Endothelial cell of umbilical vein (primary cell): ENCODE results near the gene MAB21L2. TPM values are rescaled to one million over a fixed set of nuclear protein-coding genes. Genes with fewer than 3 reads are reported as not detected.

Source experiments
- BruUV-seq: library from RNA; stranded (reverse); fragments of 400-500 nt; replicated peaks from 2 replicates; lab custom pipeline; 2021; lab: Mats Ljungman, UMichigan
- CTCF ChIA-PET: fragments of 300-600, 350-600 bp; sonication (Branson Sonifier 250); formaldehyde crosslinking; loops from one replicate; lab custom pipeline; 2021; ENCODE audit warnings: antibody characterized with exemption, inconsistent platforms; lab: Charles Lee
- POLR2A ChIA-PET: fragments of 300-600, 350-600 bp; sonication (Branson Sonifier 250); formaldehyde crosslinking; loops from one replicate; lab custom pipeline; 2021; ENCODE audit warnings: antibody characterized with exemption, inconsistent platforms; lab: Charles Lee
- DNase-seq: peaks from one replicate; pipeline ENCODE4 v3.0.0-alpha.2; 2011; ENCODE audit warnings: low read depth, low spot score
- FAIRE-seq: peaks from 2 replicates; lab custom pipeline; 2011; peaks lifted over from hg19 to GRCh38; lab: Jason Lieb, UNC
- H2AFZ ChIP-seq: 2 replicates; pipeline ENCODE4 v1.6.0; 2012; ENCODE audit warnings: low read depth, low read length, control low read depth, inconsistent platforms
- H3K27ac ChIP-seq: 2 replicates; pipeline ENCODE4 v1.5.1; 2011; ENCODE audit warnings: low read depth, mild to moderate bottlenecking, control low read depth, low read length, moderate library complexity; ENCODE audit not compliant: insufficient read depth
- H3K27me3 ChIP-seq, 2 experiments: 2 replicates each; pipeline versions ENCODE4 v1.6.0 to v1.6.1; 2011; ENCODE audit warnings: low read length in 2 of 2, mixed read lengths in 1 of 2; ENCODE audit not compliant: control insufficient read depth in 2 of 2, insufficient read depth in 2 of 2
- H3K36me3 ChIP-seq, 2 experiments: 2 replicates in 1 of 2; 3 replicates in 1 of 2; pipeline ENCODE4 v1.5.1; 2011; ENCODE audit warnings: low read length in 2 of 2, mild to moderate bottlenecking in 1 of 2, moderate library complexity in 1 of 2; ENCODE audit not compliant: control insufficient read depth in 2 of 2, insufficient read depth in 2 of 2; ENCODE audit errors: extremely low read depth in 1 of 2
- H3K4me1 ChIP-seq: 3 replicates; pipeline ENCODE4 v1.5.1; 2011; ENCODE audit warnings: mild to moderate bottlenecking, low read length; ENCODE audit not compliant: control insufficient read depth, insufficient read depth; ENCODE audit errors: extremely low read depth
- H3K4me2 ChIP-seq: 2 replicates; pipeline ENCODE4 v1.6.1; 2011; ENCODE audit warnings: low read length, control low read depth, mixed read lengths; ENCODE audit not compliant: insufficient read depth
- H3K4me3 ChIP-seq, 3 experiments: fragments of 200-600 bp in 1 of 3; sonication (generic), shearing (Covaris generic) in 1 of 3; replicated peaks in 1 of 3; 2 replicates each; pipeline ENCODE4 v1.5.1; 2011 to 2016; ENCODE audit warnings: control low read depth in 3 of 3, low read length in 3 of 3, mild to moderate bottlenecking in 2 of 3, inconsistent platforms in 1 of 3, low read depth in 1 of 3, moderate library complexity in 1 of 3; ENCODE audit not compliant: insufficient read depth in 1 of 3
- H3K79me2 ChIP-seq: 2 replicates; pipeline ENCODE4 v1.6.0; 2012; ENCODE audit warnings: low read length, inconsistent platforms; ENCODE audit not compliant: control insufficient read depth, insufficient read depth
- H3K9ac ChIP-seq: replicated peaks from 2 replicates; pipeline ENCODE3; 2011; ENCODE audit warnings: low read length, control low read depth; ENCODE audit not compliant: insufficient read depth; ENCODE audit errors: extremely low read depth
- H3K9me1 ChIP-seq: replicated peaks from 3 replicates; pipeline ENCODE4 v1.6.0; 2011; ENCODE audit warnings: mild to moderate bottlenecking, low read length; ENCODE audit not compliant: control insufficient read depth, insufficient read depth; ENCODE audit errors: extremely low read depth
- H3K9me3 ChIP-seq: replicated peaks from 2 replicates; pipeline ENCODE4 v1.5.1; 2012; ENCODE audit warnings: low read length, inconsistent platforms; ENCODE audit not compliant: control insufficient read depth, insufficient read depth
- H4K20me1 ChIP-seq: replicated peaks from 2 replicates; pipeline ENCODE3; 2011; ENCODE audit warnings: mild to moderate bottlenecking, low read length; ENCODE audit not compliant: control insufficient read depth, insufficient read depth; ENCODE audit errors: extremely low read depth
- CTCF ChIP-seq, 2 donors: IDR thresholded peaks; 1 replicate in 1 of 2; 2 replicates in 1 of 2; pipeline ENCODE4 v1.5.1; 2011; ENCODE audit warnings: low read length in 2 of 2, mild to moderate bottlenecking in 2 of 2, moderate library complexity in 2 of 2, control low read depth in 1 of 2, inconsistent platforms in 1 of 2, low read depth in 1 of 2; ENCODE audit not compliant: insufficient read depth in 1 of 2; ENCODE audit errors: extremely low read depth in 1 of 2
- EZH2 ChIP-seq: IDR thresholded peaks from 2 replicates; pipeline ENCODE4 v1.6.1; 2012; ENCODE audit warnings: borderline replicate concordance, low read depth, mild to moderate bottlenecking, moderate library complexity, low read length, inconsistent platforms; ENCODE audit not compliant: severe bottlenecking
- FOS ChIP-seq: IDR thresholded peaks from 2 replicates; pipeline ENCODE4 v1.6.1; 2011; ENCODE audit warnings: mild to moderate bottlenecking, low read length, moderate library complexity, borderline replicate concordance; ENCODE audit not compliant: insufficient read depth
- GATA2 ChIP-seq: IDR thresholded peaks from 2 replicates; pipeline ENCODE4 v1.7.0; 2011; ENCODE audit warnings: low read depth, mild to moderate bottlenecking, moderate library complexity, mixed read lengths, low read length; ENCODE audit not compliant: insufficient read length, insufficient read depth
- JUN ChIP-seq: IDR thresholded peaks from 2 replicates; pipeline ENCODE4 v1.6.1; 2011; ENCODE audit warnings: borderline replicate concordance, low read depth; ENCODE audit not compliant: insufficient read length, insufficient read depth
- MAX ChIP-seq: IDR thresholded peaks from 2 replicates; pipeline ENCODE4 v1.6.1; 2011; ENCODE audit not compliant: insufficient read depth, insufficient read length
- MYC ChIP-seq: IDR thresholded peaks from one replicate; pipeline ENCODE4 v1.6.1; 2011; ENCODE audit warnings: mild to moderate bottlenecking, low read depth, low read length
- POLR2A ChIP-seq: IDR thresholded peaks from 2 replicates; pipeline ENCODE4 v1.6.1; 2012; ENCODE audit warnings: low read depth, mild to moderate bottlenecking, control low read depth, low read length
- POLR2AphosphoS5 ChIP-seq: IDR thresholded peaks from 2 replicates; pipeline ENCODE4 v1.6.1; 2012; ENCODE audit warnings: low read depth, mild to moderate bottlenecking, control low read depth, low read length, moderate library complexity; ENCODE audit not compliant: insufficient read depth
- dilution Hi-C: fragments of 300-500 bp; cut with MboI; formaldehyde crosslinking; loops from one replicate; pipeline ENCODE4 v1.15.0; 2019; ENCODE audit warnings: low sequenced_read_pairs; ENCODE audit not compliant: extremely low pct_ligation_motif_present
- intact Hi-C: fragments of 100-400 bp; cut with micrococcal nuclease; formaldehyde crosslinking; loops from one replicate; pipeline ENCODE4 v1.10.0; 2022
- polyA plus RNA-seq, 4 experiments: library from polyadenylated mRNA; depleted of rRNA in 3 of 4; stranded (reverse) in 3 of 4; unstranded in 1 of 4; fragments of >200 nt; gene quantifications; 2 replicates each; pipeline versions ENCODE4 v1.2.1 to v1.2.3, GENCODE V29; 2011 to 2012; ENCODE audit warnings: missing spikeins in 1 of 4
- total RNA-seq: library from RNA; stranded (reverse); gene quantifications from 2 replicates; pipeline ENCODE4 v1.2.3, GENCODE V29; 2021

Gene MAB21L2
- total and polyA plus RNA-seq, 2 donors (not counting 3 experiments of a cell fraction or from before 2014, with no cell fraction given): not detected

GRCh38 chr4:150619042-150619441, 37.1 kb downstream of the MAB21L2 start:
- Histone ChIP-seq H3K9me1 (no peaks in the 10 kb centered on the region), H3K4me1 (no peaks in the 10 kb centered on the region), H4K20me1 (no peaks in the 10 kb centered on the region), H3K9ac (no peak overlapping the region), H3K36me3 (no peaks in the 10 kb centered on the region), H3K79me2 (no peaks in the 10 kb centered on the region), H3K9me3 (no peaks in the 10 kb centered on the region), H3K27ac (no peak overlapping the region), H2AFZ (no peak overlapping the region), H3K4me3 (no peak overlapping the region), H3K4me2 (no peak overlapping the region), H3K27me3 (no peaks in the 10 kb centered on the region)
- CTCF ChIA-PET: interaction anchor here (1.5 kb wide), 1 partner anchor 13 kb away, joined by 3 read pairs; no protein-coding TSS in a partner anchor
- intact Hi-C loops (no loop called here), dilution Hi-C loops (no loop called here)
- FAIRE-seq: peak; percentile 38
- BruUV-seq: no TSS peak
- no peak for DNase-seq
- TF ChIP-seq JUN (no peak), POLR2AphosphoS5 (no peak), MAX (no peak), MYC (no peak)
- POLR2A ChIA-PET: no interaction called here

- TF ChIP-seq POLR2AphosphoS5 (no peak), JUN (no peak), GATA2 (no peak), MAX (no peak), EZH2 (no peak), MYC (no peak), CTCF (IDR thresholded peaks at IDR 0.05; ENCODE audit: extremely low read depth in 1 of 2, insufficient read depth in 1 of 2, low read depth in 1 of 2, low read length in 2 of 2) (no peak), POLR2A (no peak), FOS (no peak)
- no TSS peak for BruUV-seq
- no peaks in the 10 kb centered on the region for H3K79me2 ChIP-seq
- H3K36me3 ChIP-seq: no peaks in the 10 kb centered on the region
- no peak overlapping the region for H3K4me3 ChIP-seq
- H2AFZ ChIP-seq: no peak overlapping the region
- dilution Hi-C loops (no loop called here), intact Hi-C loops (no loop called here)
- CTCF ChIA-PET: no interaction called here
- no peak overlapping the region for H3K4me2 ChIP-seq
- FAIRE-seq (no peak), DNase-seq (no peak)
- no peaks in the 10 kb centered on the region for H4K20me1 ChIP-seq
- no peaks in the 10 kb centered on the region for H3K27me3 ChIP-seq
- no peak overlapping the region for H3K9ac ChIP-seq
- no peaks in the 10 kb centered on the region for H3K9me1 ChIP-seq
- no peak overlapping the region for H3K27ac ChIP-seq
- H3K9me3 ChIP-seq: no peaks in the 10 kb centered on the region
- H3K4me1 ChIP-seq: no peaks in the 10 kb centered on the region
- POLR2A ChIA-PET: no interaction called here
These were observed 42.1 kb downstream of the MAB21L2 start for GRCh38 chr4:150624055-150624454.
